Tibial artery (tissue), 4 donors: Measurements from ENCODE around the gene NCAM1.

Experiments used
- DNase-seq, 2 donors: peaks; one replicate each; pipeline ENCODE4 v3.0.0-alpha.2; 2019
- H3K27ac ChIP-seq, 2 donors: fragments of 200-600 bp; sonication (generic) in 1 of 2; 1 replicate in 1 of 2; 2 replicates in 1 of 2; pipeline ENCODE4 v1.5.1; 2018 to 2019; ENCODE audit warnings: mild to moderate bottlenecking in 1 of 2
- H3K27me3 ChIP-seq, 2 donors: fragments of 200-600 bp; sonication (generic) in 1 of 2; one replicate each; pipeline versions ENCODE4 v1.5.1 to v1.6.0; 2016 to 2019
- H3K36me3 ChIP-seq, 3 donors: fragments of 200-600 bp; sonication (generic) in 2 of 3; one replicate each; pipeline ENCODE4 v1.5.1; 2016 to 2019; ENCODE audit warnings: mild to moderate bottlenecking in 2 of 3
- H3K4me1 ChIP-seq, 4 donors: fragments of 200-600 bp; sonication (generic) in 2 of 4; 1 replicate in 3 of 4; 2 replicates in 1 of 4; pipeline ENCODE4 v1.5.1; 2016 to 2019
- H3K4me3 ChIP-seq, 2 donors: fragments of 200-600 bp; sonication (generic) in 1 of 2; 1 replicate in 1 of 2; 2 replicates in 1 of 2; pipeline ENCODE4 v1.5.1; 2018 to 2019; ENCODE audit warnings: mild to moderate bottlenecking in 2 of 2
- H3K9me3 ChIP-seq, 3 donors: fragments of 200-600 bp; sonication (generic) in 1 of 3; one replicate each; pipeline ENCODE4 v1.5.1; 2016 to 2019
- intact Hi-C: fragments of 100-400 bp; cut with DNase I; formaldehyde crosslinking; loops from one replicate; pipeline ENCODE4 v1.15.0; 2023; ENCODE audit warnings: low total_unique reads
- TF ChIP-seq, protein P1 (sequence below), 2 experiments: fragments of 200-600 bp in 1 of 2; fragments of 450-650 bp in 1 of 2; IDR thresholded peaks; one replicate each; pipeline ENCODE4 v1.5.1; 2017 to 2019; ENCODE audit warnings: antibody characterized with exemption in 2 of 2, mild to moderate bottlenecking in 1 of 2, moderate library complexity in 1 of 2

NCAM1 gene

DNA sequence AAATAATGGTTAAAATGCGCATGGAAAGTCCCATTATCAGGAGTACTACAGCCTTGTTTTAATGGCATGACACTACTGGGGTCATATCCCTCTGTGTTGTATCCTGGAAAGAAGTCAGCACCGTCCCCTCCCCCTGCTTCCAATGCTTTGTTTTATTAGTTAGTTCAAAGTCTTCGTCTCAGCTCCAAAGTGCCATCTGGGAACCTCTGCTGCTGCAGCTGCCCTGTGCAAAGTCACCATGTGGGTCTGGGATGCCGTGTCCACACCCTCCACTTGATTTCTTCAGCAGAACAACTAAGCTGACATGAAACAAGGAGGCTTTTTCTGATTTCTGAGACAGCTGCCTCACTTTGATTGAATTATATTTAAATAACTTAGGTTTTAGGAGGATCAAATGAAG is 29.5 kb upstream of the NCAM1 start:
- Histone ChIP-seq H3K4me3 (no peak overlapping the region), H3K9me3 (no peaks in the 10 kb centered on the region), H3K27ac (no peak overlapping the region), H3K36me3 (no peaks in the 10 kb centered on the region), H3K4me1 (no peaks in the 10 kb centered on the region), H3K27me3 (no peaks in the 10 kb centered on the region)
- no peak for DNase-seq
- TF ChIP-seq, protein P1, sequence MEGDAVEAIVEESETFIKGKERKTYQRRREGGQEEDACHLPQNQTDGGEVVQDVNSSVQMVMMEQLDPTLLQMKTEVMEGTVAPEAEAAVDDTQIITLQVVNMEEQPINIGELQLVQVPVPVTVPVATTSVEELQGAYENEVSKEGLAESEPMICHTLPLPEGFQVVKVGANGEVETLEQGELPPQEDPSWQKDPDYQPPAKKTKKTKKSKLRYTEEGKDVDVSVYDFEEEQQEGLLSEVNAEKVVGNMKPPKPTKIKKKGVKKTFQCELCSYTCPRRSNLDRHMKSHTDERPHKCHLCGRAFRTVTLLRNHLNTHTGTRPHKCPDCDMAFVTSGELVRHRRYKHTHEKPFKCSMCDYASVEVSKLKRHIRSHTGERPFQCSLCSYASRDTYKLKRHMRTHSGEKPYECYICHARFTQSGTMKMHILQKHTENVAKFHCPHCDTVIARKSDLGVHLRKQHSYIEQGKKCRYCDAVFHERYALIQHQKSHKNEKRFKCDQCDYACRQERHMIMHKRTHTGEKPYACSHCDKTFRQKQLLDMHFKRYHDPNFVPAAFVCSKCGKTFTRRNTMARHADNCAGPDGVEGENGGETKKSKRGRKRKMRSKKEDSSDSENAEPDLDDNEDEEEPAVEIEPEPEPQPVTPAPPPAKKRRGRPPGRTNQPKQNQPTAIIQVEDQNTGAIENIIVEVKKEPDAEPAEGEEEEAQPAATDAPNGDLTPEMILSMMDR (IDR thresholded peaks at IDR 0.05), result no peak
- intact Hi-C loops, result no loop called here

DNA sequence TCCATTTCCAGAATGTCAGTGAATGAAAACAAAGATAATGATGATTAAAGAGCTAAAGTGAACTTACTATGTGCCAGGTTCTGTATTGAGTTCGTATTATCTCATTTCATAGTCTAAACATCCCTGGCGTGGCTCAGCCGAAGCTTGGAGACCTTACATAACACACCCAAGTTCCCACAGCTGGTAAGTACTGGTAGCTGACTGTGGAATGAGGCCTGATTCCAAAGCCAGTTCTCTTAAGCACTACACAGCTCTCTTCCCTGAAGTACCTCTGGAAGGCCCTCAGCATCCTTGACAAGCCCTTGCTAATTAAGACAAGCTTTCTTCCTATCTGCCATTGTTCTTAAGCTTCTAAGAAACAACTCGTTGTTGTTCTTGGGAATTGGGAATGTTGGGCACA is 28.6 kb upstream of the NCAM1 start:
- TF ChIP-seq, protein P1 (IDR thresholded peaks at IDR 0.05), result no peak
- intact Hi-C loops, result no loop called here
- H3K4me1 ChIP-seq, result no peaks in the 10 kb centered on the region
- no peaks in the 10 kb centered on the region for H3K9me3 ChIP-seq
- H3K27ac ChIP-seq, result no peak overlapping the region
- H3K4me3 ChIP-seq, result no peak overlapping the region
- no peak for DNase-seq
- no peaks in the 10 kb centered on the region for H3K27me3 ChIP-seq
- no peaks in the 10 kb centered on the region for H3K36me3 ChIP-seq

DNA sequence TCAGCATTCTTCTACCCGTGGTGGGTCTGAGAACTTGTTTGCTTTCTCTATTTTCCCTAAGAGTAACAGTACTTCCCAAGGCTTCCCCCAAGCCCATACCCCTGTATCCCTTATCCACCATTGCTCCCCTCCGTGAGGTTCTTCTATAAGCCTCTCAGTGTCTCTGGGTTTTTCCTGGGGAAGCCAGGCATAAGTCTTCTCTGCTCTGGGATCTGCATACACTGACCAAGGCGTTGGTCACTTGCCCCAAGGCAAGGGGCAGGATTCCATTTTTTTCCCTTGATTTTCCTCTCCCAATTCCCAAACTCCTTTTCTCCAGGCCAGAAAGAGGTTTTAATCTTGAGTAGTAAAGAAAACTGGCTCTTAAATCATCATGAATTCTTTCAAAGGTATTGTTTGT is 27.2 kb upstream of the NCAM1 start:
- intact Hi-C loops, result no loop called here
- Histone ChIP-seq H3K4me3 (no peak overlapping the region), H3K36me3 (no peaks in the 10 kb centered on the region), H3K4me1 (no peaks in the 10 kb centered on the region), H3K27ac (no peak overlapping the region), H3K9me3 (no peaks in the 10 kb centered on the region), H3K27me3 (peaks cover 0 to 4% of the 10 kb centered on the region in 2 donors)
- no peak for DNase-seq
- TF ChIP-seq, protein P1 (IDR thresholded peaks at IDR 0.05), result no peak

DNA sequence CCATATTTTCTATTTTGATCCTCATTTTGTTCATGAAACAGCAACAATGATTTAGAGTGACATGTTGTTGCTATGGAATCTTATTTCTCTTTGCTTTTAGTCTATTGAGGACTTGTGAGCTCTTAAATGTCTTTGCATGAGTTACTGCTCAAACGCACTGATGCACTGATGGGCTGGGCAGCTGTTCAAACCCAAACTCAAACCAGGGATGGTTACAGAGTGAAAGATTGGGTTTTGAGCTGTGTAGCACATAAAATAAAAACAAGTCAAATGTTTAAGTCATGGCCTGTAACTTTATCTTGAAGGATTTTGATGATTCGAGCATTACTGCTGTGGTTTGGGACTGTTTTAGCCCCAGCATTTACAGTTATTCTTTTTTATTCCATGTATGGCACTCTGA is 20.1 kb upstream of the NCAM1 start:
- Histone ChIP-seq H3K4me1 (no peaks in the 10 kb centered on the region), H3K36me3 (no peaks in the 10 kb centered on the region), H3K9me3 (no peaks in the 10 kb centered on the region), H3K27me3 (peaks cover 0 to 4% of the 10 kb centered on the region in 2 donors), H3K27ac (no peak overlapping the region), H3K4me3 (no peak overlapping the region)
- DNase-seq, result no peak
- TF ChIP-seq, protein P1 (IDR thresholded peaks at IDR 0.05), result no peak
- intact Hi-C loops, result no loop called here

DNA sequence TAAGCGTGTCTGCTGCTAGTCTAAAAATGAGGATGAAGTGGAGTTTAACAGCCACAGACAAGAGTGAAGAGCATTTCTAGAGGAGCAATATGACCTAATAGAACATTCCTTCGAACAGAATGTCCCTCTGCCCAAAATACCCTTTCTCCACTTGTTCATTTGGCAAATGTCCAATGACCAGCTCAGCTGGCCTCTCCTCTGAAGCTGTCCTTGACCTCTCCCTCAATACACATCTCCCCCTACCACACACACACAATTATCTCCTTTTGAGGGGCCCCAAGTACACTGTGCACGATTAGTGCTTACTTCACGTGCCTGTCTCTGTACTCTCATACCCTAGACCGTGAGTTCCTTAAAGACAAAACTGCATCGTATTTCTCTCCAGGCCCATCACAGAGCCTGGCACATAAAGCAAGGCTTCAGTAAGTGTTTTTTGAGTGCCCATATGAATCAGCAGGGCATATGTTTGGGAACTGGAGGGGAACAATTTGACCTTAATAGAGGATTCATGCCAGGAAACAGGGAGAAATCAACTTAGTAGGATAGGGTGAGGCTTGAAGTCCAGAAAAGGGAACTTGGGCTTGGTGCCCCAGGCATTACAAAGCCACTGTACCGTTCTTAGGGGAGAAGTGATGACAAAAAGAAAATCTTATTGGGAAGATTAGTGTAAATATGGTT is 18.1 kb upstream of the NCAM1 start:
- no peak overlapping the region for H3K27ac ChIP-seq
- no peaks in the 10 kb centered on the region for H3K9me3 ChIP-seq
- H3K27me3 ChIP-seq, result peaks cover 0 to 4% of the 10 kb centered on the region in 2 donors
- no peak overlapping the region for H3K4me3 ChIP-seq
- intact Hi-C loops, result no loop called here
- no peaks in the 10 kb centered on the region for H3K36me3 ChIP-seq
- TF ChIP-seq, protein P1 (IDR thresholded peaks at IDR 0.05), result no peak
- H3K4me1 ChIP-seq, result no peaks in the 10 kb centered on the region
- no peak for DNase-seq

DNA sequence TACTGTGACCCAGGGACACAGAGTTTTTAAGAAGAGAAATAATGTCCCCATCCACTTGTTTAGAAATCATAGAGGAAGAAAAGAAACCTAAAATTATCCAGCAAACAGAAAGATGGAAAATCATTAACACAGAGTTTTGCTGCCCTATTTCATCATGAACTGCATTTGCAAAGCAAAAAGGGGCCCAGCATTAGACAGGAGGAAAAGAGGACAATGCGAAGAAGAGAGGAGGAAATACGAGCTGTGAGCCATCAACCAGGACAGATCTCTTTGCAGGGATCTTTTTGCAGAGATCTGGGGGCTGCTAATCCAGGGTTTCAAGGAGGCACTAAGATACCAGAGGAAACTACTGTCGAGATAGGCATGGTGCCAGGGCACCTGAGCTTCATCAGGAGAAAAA is 14.4 kb upstream of the NCAM1 start:
- TF ChIP-seq, protein P1 (IDR thresholded peaks at IDR 0.05), result no peak
- H3K27me3 ChIP-seq, result peaks cover 0 to 7% of the 10 kb centered on the region in 2 donors
- H3K4me1 ChIP-seq, result no peaks in the 10 kb centered on the region
- H3K36me3 ChIP-seq, result no peaks in the 10 kb centered on the region
- no peak for DNase-seq
- H3K4me3 ChIP-seq, result no peak overlapping the region
- intact Hi-C loops, result no loop called here
- no peaks in the 10 kb centered on the region for H3K9me3 ChIP-seq
- H3K27ac ChIP-seq, result no peak overlapping the region
